NCI-H526 treated with DMSO at 0.1 percent for 48 hours (cell line): ENCODE measurements around the gene EHD4.

Source experiments
- DNase-seq: peaks from one replicate; lab custom pipeline; 2025; lab: John Stamatoyannopoulos, UW

EHD4 gene

DNA sequence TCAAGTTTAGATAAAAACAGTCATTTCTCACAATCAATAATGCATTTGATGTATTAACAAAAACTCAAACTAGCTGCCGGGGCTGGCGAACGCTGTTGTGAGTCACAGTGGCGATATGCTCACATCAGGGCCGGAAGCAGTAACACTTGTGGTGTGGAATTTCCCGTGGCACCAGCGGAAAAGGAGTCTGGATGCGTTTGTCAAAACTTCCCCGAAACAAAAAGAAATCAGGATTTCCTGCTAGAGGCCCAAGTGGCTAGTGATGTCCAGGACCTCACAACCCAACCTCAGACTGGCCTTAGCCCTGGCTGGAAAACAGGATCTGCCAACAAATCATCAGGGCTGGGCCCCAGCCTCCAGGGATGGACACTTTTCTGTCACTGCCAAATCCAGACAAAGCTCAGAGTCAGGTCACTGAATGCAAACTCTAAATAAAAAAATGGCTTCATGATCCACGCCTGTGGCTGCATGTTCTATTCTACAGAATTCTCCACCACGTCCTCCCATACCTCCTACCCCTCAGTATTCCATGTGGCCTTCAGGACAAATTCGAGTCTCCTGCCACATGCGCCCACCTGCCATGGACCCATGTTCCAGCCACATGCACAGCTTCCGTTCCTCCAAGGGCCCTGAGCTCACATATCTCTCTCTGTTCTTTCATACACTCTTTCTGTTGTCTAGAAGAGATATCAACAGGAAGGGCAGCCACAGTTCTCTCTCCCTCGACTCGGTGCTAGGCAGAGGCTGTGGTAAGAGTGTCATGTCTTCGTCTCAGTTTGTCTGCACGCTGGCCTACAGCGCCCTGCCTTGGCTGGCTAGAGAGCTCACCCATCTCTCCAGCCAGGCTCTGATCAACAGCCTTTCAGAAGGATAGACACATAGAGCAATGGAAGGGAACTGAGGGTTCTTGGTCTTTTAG, 35.4 kb downstream of the EHD4 start:
- DNase-seq, result no peak

DNA sequence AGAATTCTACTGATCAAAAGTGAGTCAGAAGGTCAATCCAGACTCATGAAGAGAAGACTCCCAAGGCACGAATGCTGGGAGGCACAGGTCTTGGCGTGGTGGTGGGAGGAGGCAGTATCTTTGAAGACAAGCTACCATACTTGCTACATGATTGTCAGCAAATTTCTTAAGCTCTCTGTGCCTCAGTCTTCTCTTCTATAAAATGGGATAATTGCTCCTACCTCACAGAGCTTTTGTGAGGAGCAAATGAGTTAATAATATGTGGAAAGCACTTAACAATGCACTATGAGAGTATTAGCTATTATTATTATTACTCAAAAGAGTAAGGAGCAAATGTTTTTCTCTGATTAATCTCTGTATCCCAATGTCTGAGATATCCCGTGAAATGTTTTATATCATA, 36.2 kb downstream of the EHD4 start:
- no peak for DNase-seq

DNA sequence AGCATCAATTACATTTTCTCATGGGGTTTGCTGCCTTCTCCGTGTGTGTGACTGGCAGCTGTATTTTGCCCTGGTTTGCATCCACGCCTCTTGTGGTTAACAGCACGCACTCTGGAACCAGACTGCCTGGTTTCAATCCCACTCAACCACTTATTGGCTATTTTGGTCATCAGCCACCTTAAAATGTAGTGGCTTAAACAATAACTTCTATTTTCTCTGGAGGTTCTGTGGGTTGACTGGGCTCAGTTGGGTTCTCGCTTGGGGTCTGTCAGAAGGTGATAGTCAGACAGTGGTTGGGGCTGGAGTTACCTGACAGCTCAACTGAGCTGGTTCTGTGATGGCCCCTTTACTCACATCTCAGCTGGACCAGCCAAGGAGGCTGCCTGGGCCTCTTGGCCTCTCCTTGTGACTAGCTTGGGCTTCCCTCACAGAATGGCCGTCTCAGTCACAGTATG, 36.8 kb downstream of the EHD4 start:
- no peak for DNase-seq

DNA sequence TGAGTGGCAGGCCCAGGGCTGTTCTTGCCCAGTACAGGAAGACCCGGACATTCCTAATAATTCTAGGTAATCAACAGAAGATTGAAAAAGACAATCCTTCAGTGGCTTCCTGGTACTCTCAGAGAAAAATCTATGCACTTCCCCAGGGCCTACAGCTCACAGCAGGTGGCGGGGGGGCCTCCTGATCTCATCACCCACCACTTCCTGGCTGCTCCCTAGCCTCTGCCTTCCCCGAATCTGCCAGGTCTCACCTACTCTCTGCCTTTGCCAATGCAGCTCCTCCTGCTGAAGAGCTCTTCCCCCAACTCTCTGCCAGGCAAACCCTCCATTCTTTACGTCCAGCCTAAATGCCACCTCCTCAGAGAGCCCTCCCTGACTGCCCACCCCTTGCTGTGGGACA, 37.5 kb downstream of the EHD4 start:
- DNase-seq, result no peak

DNA sequence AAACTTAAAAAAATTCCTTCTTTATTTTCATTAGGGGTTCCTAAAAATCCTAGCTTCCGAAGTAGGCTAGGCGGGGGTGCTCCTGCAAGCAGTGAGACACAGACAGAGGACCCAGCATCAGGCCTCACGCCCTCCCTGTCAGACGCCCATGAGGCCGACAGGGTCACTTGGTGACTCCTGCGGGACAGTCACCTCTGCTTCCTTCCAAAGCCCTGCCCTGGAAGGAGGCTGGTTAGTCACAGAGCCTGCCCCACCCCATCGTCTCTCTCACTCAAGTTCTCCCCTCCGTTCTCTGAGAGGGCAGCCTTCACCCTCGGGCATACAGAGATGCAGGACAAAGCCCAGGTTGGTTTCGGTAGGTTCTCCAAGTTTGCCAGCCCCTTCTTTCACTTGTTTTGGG, 38.6 kb downstream of the EHD4 start:
- no peak for DNase-seq

DNA sequence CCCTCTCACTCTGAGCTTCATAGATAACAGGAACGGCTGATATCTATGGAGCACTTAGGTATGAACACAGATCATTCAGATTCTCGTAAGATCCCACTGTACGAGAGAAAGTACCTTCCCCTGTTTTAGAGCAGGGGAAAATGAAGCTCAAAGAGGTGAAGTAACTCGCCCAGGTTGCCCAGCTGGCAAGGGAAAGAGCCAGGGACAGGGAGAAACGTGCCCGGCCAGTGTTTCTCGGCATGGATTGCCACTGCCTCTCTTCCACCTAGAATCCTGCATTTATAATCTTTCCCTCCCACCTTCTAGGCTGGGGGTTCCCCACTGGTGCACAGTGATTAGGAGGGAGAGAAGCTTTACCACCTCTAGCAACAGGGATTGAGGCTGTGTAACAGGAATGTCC, 39.0 kb downstream of the EHD4 start:
- DNase-seq, result no peak

DNA sequence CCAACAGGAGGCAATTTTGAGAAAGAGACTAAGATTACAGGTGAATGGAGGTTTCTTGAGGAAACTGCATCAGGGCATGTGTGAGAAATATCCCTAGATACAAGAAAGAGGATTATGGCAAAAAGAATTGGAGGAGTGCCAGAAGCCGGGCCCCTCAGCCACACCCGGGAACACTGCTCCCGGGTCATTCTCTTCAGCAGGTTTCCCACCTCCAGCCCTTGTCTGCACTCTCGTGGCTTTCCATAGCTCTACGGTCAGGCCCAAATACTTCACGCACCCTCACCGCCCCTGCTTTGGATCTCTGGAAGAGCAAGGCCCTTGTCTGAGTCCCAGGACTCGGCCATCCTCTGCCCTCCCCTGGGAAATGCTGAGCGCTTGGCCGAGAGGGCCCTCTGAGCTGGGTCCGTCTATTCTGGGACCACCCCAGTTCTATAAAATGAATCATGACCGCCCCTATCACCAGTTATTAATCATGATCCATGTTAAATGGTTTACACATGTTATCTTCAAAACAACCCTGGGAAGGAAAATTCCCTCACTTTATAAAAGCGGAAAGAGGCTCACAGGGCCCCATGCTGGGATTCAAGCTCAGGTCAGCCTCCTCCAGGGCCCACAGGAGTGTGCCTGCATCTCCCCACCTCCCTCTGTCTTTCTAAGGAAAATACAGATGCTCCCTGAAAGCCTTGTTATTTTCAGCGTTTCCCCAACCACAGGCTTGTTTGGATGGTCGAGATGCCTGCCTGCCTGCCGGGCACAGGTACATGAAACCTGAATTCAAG, 39.7 kb downstream of the EHD4 start:
- DNase-seq, result no peak

DNA sequence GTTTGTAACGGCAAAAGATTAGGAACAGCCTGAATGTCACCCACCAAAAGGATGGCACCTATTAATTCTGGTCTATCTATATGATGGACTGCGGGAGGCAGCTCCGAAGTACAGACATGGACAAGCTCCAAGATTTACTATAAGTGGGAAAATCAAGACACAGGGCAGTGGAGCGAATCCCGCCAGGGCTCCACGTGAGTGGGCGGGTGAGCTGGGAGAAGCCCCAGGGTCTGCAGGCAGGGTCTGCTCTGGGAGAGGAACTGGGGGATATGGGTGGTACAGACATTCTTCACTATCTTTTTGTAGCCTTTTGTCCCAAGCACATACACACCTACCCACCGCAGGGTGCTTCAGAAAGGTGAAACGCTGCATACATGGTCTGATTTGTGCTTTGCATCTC, 40.3 kb downstream of the EHD4 start:
- DNase-seq, result no peak

DNA sequence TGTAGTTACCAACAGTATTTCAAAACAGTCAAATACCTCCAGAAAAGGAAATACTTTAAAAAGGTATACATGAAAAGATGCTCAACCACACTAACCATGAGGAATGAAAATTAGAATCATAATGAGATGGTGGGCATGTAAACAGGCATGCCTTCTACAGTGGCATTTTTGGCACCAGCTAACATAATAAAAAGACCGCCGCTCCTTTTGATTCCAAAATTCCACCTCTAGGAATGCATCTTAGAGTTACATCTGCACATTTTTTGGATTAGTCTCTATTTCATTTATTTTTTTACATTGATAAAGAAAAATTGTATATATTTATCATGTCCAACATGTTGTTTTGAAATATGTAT, 41.5 kb downstream of the EHD4 start:
- DNase-seq, result no peak

DNA sequence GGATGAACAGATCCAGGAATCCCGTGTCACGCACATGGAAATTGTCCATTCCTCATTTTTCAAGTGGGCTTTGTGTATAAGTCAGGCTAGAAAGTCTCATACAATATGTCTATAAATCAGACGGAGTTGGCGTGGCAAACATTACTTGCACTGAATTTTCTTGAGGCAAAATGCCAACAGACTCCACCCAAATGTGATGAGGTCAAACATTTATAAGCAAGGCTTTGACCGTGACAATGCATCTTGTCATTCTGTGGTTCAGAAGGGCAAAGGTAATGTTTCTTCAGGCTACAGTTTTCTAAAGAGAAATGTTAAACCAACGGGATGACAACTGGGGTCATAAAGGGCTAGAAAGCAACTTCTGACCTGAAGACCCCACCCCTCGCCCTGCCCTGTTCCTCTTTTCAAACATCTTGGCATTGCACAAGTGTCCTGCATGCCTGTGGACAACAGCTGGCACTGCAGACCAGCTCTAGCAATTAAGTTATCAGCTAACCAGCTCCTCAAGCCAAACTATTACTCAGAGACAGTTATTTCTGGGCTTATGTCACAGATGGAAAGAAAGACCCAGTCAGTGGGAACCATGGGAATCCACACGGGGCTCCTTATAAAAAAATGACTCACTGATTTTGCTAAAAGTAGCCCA, 42.0 kb downstream of the EHD4 start:
- DNase-seq, result no peak

DNA sequence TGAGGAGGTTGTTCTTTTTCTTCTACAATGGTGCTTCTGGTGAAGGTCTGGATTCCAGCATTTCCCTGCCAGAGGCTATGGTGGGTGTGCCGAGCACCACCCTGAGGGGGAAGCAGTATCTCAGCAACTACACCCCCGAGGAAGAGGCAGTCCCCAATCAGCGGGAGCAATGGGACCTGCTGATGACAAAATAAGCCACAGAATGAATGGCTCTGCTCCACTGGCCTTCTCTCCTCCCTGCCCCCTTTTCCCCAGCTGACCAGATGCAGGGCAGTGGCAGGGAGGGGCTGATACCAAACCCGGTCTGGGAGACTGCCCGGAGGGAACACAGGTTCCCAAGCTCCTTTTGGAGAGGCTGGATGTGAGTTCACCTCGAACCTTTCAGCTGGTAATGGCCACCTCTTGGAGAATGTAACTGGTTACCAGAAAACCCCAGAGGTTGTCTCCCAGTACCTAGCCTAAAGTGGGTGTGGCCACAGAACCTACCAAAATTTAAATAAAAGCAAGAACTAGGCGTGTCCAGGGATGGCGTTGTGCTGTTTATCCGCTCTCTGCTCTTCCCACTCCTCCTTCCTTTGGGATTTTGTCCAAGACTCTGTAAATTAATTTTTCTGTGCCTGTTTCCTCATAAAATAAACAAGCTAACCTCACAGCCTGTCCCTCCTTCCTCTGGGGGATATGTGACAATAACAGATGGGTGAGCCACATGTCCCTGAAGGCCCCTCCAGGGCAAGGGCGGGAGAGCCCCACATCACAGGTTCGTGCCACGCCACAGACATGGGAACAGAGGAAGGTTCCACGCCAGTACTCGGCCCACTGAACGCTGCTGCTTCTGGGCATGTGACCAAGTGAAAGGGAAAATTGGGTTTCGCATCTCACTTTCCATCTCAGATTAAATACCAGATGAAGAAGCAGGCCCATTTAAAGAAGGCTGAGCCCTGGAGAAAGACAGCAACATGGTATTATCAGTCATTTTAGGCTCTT, 43.4 kb downstream of the EHD4 start:
- no peak for DNase-seq

DNA sequence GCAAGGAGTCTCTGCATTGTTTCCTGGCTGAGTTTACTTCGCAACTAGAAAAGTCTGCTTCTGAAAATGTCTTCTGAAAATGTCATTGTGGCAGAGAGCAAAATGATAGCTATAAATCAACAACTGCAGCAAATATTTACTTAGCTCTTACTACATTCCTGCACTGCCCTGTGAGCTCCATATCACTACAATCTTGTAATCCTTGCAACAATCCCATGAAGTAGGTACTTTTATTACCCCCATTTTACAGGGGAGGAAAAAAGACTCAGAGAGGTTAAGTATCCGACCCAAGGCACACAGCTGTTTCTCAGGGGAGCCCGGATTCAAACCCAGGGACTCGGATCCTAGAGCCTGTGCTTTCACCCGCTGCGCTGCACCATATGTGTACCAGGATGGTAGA, 44.3 kb downstream of the EHD4 start:
- no peak for DNase-seq

DNA sequence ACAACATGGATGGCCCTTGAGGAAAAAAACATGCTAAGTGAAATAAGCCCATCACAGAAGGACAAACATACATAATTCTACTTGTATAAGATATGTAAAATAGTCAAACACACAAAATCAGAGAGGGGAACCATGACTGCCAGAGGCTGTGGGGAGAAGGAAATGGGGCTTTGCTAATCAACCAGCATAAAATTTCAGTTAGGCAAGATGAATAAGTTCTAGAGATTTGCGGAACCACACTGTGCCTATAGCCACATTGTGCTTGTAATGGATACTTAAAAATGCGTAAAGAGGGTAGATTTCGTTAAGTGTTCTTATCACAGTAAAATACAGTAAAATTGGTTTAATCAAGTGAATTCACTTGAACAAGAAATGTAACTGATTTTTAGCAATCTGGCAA, 44.8 kb downstream of the EHD4 start:
- DNase-seq, result no peak

DNA sequence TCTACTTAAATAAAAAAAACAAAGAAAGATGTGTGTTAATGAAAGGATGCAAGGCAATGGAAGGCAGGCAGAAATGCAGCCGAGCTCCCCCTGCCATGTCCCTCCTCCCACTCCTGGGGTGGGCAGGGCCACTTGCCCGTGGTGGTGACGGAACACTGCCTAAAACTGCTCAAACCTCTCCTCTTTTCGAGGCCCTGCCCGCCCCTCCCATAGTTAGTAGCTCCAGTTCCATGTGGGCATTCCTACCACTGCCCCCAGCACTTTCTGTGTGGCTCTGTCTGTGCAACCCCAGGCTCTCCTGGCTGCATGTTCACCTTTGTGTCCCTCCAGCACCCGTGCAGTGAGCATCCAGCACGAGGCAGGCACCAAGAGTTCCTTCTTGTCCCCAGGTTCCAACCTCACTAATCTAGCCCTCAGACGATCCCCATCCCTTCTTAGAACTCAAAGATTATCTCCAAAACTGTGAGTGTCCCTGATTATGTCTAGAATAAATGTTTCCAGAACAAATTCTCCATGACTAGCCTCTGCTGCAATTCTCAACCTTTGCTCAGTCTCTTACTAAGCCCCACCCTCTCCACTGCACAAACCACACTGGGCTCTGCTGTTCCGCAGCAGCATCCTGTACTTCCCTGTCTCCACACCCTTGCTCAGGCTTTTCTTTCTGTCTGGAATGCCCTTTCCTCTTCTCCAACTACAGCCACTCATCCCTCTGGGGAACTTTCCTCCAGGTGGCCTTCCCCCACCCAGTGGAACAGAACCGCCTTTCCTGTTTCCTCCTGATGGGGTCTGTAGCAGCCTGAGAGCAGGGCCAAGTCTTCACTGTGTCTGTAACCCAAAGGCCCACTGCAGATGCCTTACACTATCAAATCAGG, 45.9 kb downstream of the EHD4 start:
- DNase-seq, result no peak

DNA sequence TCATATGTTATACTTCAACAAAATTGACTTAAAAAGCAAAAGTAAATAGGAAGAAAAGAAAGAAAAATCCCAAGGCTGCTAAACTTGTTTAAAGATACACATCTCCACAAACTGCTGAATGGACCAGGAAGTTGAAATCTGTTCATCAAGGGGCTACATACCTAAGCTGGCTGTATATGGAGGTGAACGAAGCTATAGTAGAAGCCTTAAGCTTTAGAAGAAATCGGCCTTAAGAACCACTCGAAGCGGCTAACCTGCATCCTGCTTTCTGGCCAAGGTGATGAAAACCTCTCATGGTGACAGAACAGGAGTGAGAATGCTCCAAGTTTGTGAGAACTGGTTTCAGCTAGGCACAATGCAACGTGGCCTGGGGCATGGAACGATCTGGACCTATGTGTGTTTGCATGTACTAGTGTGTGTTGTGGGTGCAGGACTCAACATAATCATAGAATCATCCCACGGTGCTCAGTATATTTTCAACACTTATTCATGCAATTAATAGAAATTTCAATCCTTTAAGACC, 47.2 kb downstream of the EHD4 start:
- no peak for DNase-seq

DNA sequence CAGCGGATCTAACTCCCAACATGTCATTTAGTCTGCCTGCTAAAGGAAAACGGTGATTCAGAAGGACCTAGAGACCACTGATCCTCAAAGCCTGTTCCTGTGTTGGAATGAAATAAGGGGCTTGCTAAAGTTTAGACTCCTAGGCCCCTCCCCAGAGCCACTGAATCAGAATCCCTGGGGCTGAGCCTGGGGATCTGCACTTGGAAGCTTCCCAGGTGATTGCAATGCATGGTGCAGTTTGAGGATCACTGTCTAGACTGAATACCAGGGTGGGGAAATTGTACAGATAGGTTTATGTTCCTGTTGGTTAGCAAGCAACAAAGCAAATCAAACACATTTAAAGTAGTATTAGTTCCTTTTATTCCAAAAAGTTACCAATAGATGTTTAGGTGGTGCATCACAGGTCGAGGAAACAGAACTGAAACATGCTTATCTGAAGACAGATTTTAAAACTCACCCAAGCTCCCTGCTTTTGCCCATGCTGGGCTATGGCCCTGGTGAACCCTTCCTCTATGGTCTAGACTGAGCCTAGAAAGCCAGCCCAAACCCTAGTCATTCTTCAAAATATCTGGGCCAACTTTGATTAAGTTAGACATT, 48.9 kb downstream of the EHD4 start:
- DNase-seq, result no peak

DNA sequence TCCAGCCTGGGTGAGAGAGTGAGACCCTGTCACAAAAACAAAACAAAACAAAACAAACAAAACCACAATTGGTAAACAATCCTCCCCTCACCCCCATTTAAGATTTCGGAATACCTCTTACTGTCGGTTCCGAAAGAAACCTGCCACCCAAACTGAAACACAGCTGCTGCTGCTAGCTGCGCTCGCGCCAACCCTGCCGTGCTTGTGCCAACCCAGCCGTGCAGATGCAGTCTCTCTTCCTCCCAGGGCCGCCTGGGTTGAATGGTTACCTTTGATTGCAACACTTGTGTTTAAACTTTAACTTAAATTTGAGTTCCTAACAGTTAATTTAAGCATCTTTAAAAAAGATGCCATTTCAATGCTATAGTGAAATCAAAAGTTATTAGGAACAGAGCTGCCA, 50.0 kb downstream of the EHD4 start:
- no peak for DNase-seq

DNA sequence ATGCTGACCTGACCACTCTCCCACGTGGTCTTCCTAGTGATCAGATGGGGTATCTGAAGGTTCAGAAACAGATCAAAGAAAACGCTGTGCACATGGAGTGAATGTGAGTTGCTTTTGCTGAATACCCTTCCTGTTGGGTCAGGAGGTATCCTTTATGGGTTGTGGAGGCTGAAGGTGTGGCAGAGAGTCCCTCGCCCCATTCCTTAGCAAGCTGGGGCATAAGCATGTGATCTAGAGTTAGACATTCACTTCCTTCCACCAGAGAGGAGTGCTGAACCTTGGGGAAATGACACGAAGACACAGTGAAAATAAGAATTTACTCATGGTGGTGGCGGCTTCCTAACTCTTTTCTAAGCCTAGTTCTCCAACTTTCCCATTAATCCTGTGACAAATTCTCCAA, 50.7 kb downstream of the EHD4 start:
- no peak for DNase-seq

DNA sequence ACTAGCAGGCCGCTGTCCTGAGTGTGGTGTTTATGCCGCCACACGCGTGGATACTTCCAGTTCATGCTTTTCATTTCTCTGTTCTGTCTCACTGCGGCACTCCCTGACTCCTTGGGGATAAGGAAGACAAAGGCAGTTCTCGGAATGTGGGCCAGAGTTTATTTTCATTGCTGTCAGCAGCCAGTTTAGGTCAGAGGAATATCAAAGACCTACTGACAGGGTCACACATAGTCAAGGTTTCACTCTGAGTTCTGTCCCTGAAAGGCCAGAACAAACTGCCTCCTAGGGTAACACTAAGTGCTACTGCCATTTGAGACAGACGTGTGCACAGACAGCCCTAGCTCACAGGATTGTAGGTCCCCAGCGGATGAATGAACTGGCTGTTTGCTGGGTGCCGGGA, 51.2 kb downstream of the EHD4 start:
- DNase-seq, result no peak

DNA sequence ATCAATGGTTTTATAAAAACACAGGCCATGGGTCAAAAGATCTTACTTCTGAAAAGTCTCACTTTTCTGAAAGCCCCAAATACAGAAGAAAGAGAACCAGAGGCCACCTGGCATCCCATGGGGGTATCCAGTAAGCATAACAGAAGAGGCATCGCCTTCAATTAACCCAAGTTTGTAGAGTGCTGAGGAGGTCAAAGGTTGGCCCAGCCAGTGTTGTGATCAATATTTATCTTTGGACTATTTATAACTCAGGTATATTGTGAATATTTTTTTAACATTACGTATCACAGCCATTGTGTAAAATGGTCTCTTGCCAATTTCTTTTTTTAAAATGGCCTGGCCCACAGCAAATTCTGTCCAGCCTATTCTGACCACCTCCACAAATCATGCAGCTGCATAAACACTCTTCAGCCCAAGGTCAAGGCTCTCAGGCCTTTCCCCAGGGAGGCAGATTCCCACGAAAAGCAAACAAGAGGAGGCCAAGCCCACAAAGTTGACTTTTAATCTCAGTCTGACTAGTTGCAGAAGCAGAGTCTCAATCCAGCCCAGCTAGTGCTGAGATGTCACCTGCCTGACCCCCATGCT, 52.3 kb downstream of the EHD4 start:
- no peak for DNase-seq
